ENCODE data around the gene LRRC3.

LRRC3 gene

GRCh38 chr21:44506279-44507255 is 51.3 kb downstream of the LRRC3 start:
- in situ Hi-C loops (cut with MboI; ENCODE audit: low sequenced_read_pairs, unreplicated experiment): no loop called here
- TF ChIP-seq CTCF (IDR thresholded peaks at IDR 0.05; ENCODE audit: borderline replicate concordance, control extremely low read depth, extremely low read depth, insufficient read depth, missing control alignments): no peak
- DNase-seq (ENCODE audit: low spot score): no peak

GRCh38 chr21:44507673-44508425 is 52.5 kb downstream of the LRRC3 start:
- no peak for DNase-seq (ENCODE audit: low spot score)
- TF ChIP-seq CTCF (IDR thresholded peaks at IDR 0.05; ENCODE audit: borderline replicate concordance, control extremely low read depth, extremely low read depth, insufficient read depth, missing control alignments): no peak
- in situ Hi-C loops (cut with MboI; ENCODE audit: low sequenced_read_pairs, unreplicated experiment): no loop called here

- TF ChIP-seq CTCF (IDR thresholded peaks at IDR 0.05; ENCODE audit: borderline replicate concordance, control extremely low read depth, extremely low read depth, insufficient read depth, missing control alignments): no peak
- DNase-seq (ENCODE audit: low spot score): no peak
- in situ Hi-C loops (cut with MboI; ENCODE audit: low sequenced_read_pairs, unreplicated experiment): no loop called here
These were observed 53.1 kb downstream of the LRRC3 start for GRCh38 chr21:44508426-44508710.

GRCh38 chr21:44508711-44509445 is 53.6 kb downstream of the LRRC3 start:
- in situ Hi-C loops (cut with MboI; ENCODE audit: low sequenced_read_pairs, unreplicated experiment): no loop called here
- TF ChIP-seq CTCF (IDR thresholded peaks at IDR 0.05; ENCODE audit: borderline replicate concordance, control extremely low read depth, extremely low read depth, insufficient read depth, missing control alignments): no peak

GRCh38 chr21:44509539-44509938 is 54.2 kb downstream of the LRRC3 start:
- DNase-seq (ENCODE audit: low spot score): no peak
- in situ Hi-C loops (cut with MboI; ENCODE audit: low sequenced_read_pairs, unreplicated experiment): no loop called here
- TF ChIP-seq CTCF (IDR thresholded peaks at IDR 0.05; ENCODE audit: borderline replicate concordance, control extremely low read depth, extremely low read depth, insufficient read depth, missing control alignments): no peak

More at GRCh38 chr21:44508711-44509445, 53.6 kb downstream of the LRRC3 start:
- DNase-seq (ENCODE audit: low spot score): no peak

GRCh38 chr21:44510109-44510507 is 54.8 kb downstream of the LRRC3 start:
- in situ Hi-C loops (cut with MboI; ENCODE audit: low sequenced_read_pairs, unreplicated experiment): no loop called here
- no peak for DNase-seq (ENCODE audit: low spot score)
- no peak for TF ChIP-seq CTCF (IDR thresholded peaks at IDR 0.05; ENCODE audit: borderline replicate concordance, control extremely low read depth, extremely low read depth, insufficient read depth, missing control alignments)

All from GM13976 (cell line).